GM06990 (cell line): ENCODE measurements around the gene TMEM43.

Experiments used
- DNase-seq: peaks from one replicate; pipeline ENCODE4 v3.0.0-alpha.2; 2011; ENCODE audit not compliant: insufficient read length; ENCODE audit errors: extremely low read depth
- H3K27me3 ChIP-seq: replicated peaks from 2 replicates; pipeline ENCODE4 v1.6.0; 2011; ENCODE audit warnings: low read length; ENCODE audit not compliant: control insufficient read depth, insufficient read depth
- H3K36me3 ChIP-seq: 2 replicates; pipeline ENCODE4 v1.5.1; 2011; ENCODE audit warnings: low read length; ENCODE audit not compliant: control insufficient read depth, insufficient read depth
- H3K4me3 ChIP-seq: replicated peaks from 2 replicates; pipeline ENCODE4 v1.5.1; 2011; ENCODE audit warnings: low read depth, mild to moderate bottlenecking, control low read depth, low read length
- CTCF ChIP-seq: IDR thresholded peaks from 2 replicates; pipeline ENCODE4 v1.5.1; 2011; ENCODE audit warnings: low read length, control low read depth, mild to moderate bottlenecking, inconsistent platforms; ENCODE audit not compliant: insufficient read depth, poor library complexity, severe bottlenecking

The TMEM43 gene

GRCh38 chr3:14150491-14151230 lies 25.8 kb downstream of the TMEM43 start:
- H3K36me3 ChIP-seq: peaks cover 52% of the 10 kb centered on the region
- TF ChIP-seq CTCF: no peak
- no peaks in the 10 kb centered on the region for H3K27me3 ChIP-seq
- DNase-seq: no peak
- H3K4me3 ChIP-seq: no peak overlapping the region

- no peak for DNase-seq
- Histone ChIP-seq H3K4me3 (no peak overlapping the region), H3K27me3 (no peaks in the 10 kb centered on the region), H3K36me3 (peaks cover 47% of the 10 kb centered on the region)
- TF ChIP-seq CTCF: no peak
Measured at GRCh38 chr3:14151471-14152083, 26.7 kb downstream of the TMEM43 start.

- Histone ChIP-seq H3K27me3 (no peaks in the 10 kb centered on the region), H3K36me3 (peaks cover 47% of the 10 kb centered on the region), H3K4me3 (no peak overlapping the region)
- DNase-seq: no peak
- TF ChIP-seq CTCF: peak; percentile 5
Measured at GRCh38 chr3:14152233-14152962, 27.5 kb downstream of the TMEM43 start.

- peaks cover 44% of the 10 kb centered on the region for H3K36me3 ChIP-seq
Measured at GRCh38 chr3:14152963-14153355, 28.1 kb downstream of the TMEM43 start.

GRCh38 chr3:14153663-14154062 lies 28.8 kb downstream of the TMEM43 start:
- no peaks in the 10 kb centered on the region for H3K27me3 ChIP-seq
- no peak overlapping the region for H3K4me3 ChIP-seq
- DNase-seq: no peak
- TF ChIP-seq CTCF: no peak
- peaks cover 44% of the 10 kb centered on the region for H3K36me3 ChIP-seq

More at GRCh38 chr3:14152963-14153355, 28.1 kb downstream of the TMEM43 start:
- no peak for TF ChIP-seq CTCF
- Histone ChIP-seq H3K27me3 (no peaks in the 10 kb centered on the region), H3K4me3 (no peak overlapping the region)
- no peak for DNase-seq
